Coronary artery (tissue), 2 donors: ENCODE measurements around the gene HACD2.

Experiments used
- DNase-seq: peaks from one replicate; pipeline ENCODE4 v3.0.0-alpha.2; 2017; ENCODE audit warnings: low spot score
- H3K27ac ChIP-seq, 2 donors: fragments of 200-600 bp; sonication (generic); one replicate each; pipeline ENCODE4 v1.5.1; 2016 to 2019
- H3K4me3 ChIP-seq: fragments of 200-600 bp; sonication (generic); 2 replicates; pipeline ENCODE4 v1.5.1; 2016; ENCODE audit warnings: mild to moderate bottlenecking, moderate library complexity
- TF ChIP-seq, protein P1 (sequence below): fragments of 200-600 bp; sonication (generic); IDR thresholded peaks from one replicate; pipeline ENCODE4 v1.5.1; 2019; ENCODE audit warnings: antibody characterized with exemption

The HACD2 gene

DNA sequence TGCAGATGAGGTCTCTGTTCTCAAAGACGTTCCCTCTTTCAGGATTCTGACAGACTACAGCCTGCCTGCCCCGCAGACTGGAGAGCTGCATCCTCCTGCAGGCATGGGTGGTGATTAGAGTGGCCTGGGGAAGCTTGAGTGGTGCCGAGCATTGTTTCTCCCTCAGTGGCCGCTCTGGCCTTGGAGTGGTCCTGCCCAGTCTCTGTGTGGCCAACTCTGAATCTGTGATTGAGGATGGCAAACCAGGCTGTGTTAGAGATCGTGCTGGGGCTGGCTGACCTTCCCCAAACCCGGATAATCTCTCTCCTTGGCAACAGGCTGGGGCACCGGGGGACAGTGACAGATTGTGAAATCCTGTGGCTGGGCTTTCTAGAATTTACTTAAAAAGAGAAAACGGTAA, 125.0 kb downstream of the HACD2 start:
- H3K4me3 ChIP-seq, result no peak overlapping the region
- TF ChIP-seq, protein P1, sequence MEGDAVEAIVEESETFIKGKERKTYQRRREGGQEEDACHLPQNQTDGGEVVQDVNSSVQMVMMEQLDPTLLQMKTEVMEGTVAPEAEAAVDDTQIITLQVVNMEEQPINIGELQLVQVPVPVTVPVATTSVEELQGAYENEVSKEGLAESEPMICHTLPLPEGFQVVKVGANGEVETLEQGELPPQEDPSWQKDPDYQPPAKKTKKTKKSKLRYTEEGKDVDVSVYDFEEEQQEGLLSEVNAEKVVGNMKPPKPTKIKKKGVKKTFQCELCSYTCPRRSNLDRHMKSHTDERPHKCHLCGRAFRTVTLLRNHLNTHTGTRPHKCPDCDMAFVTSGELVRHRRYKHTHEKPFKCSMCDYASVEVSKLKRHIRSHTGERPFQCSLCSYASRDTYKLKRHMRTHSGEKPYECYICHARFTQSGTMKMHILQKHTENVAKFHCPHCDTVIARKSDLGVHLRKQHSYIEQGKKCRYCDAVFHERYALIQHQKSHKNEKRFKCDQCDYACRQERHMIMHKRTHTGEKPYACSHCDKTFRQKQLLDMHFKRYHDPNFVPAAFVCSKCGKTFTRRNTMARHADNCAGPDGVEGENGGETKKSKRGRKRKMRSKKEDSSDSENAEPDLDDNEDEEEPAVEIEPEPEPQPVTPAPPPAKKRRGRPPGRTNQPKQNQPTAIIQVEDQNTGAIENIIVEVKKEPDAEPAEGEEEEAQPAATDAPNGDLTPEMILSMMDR, result no peak
- no peak overlapping the region for H3K27ac ChIP-seq
- DNase-seq, result no peak

DNA sequence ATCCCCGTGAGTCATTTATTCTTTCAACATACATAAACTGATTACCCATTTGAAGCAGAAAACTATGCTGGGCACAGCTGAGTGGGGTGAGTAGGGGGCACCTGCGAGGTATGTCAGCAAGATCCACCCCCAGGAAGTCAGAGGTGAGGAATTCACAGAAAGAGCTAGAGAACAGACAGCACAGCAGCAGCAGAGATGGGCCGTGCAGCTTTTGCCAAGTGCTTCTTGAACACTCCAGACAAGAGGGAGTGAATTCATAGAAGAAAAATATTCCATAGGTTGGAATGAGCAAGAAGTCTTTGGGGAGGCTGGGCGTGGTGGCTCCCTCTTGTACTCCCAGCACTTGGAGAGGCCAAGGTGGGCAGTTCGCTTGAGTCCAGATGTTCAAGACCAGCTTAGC, 126.6 kb downstream of the HACD2 start:
- TF ChIP-seq, protein P1, result no peak
- no peak overlapping the region for H3K27ac ChIP-seq
- no peak overlapping the region for H3K4me3 ChIP-seq
- no peak for DNase-seq

- Histone ChIP-seq H3K4me3 (no peak overlapping the region), H3K27ac (no peak overlapping the region)
- DNase-seq, result no peak
- TF ChIP-seq, protein P1, result no peak
Measured at GRCh38 chr3:123457841-123458240, 127.0 kb downstream of the HACD2 start.

GRCh38 chr3:123453675-123454074, 131.2 kb downstream of the HACD2 start:
- TF ChIP-seq, protein P1, result no peak
- Histone ChIP-seq H3K4me3 (no peak overlapping the region), H3K27ac (no peak overlapping the region)
- no peak for DNase-seq

- TF ChIP-seq, protein P1, result no peak
- Histone ChIP-seq H3K27ac (no peak overlapping the region), H3K4me3 (no peak overlapping the region)
- no peak for DNase-seq
Measured at GRCh38 chr3:123451186-123451585, 133.7 kb downstream of the HACD2 start.

GRCh38 chr3:123449997-123450604, 134.8 kb downstream of the HACD2 start:
- no peak for DNase-seq
- TF ChIP-seq, protein P1, result no peak
- H3K27ac ChIP-seq, result peak overlapping the region; percentile 88 to 93
- peak overlapping the region; percentile 78 for H3K4me3 ChIP-seq
